ENCODE data around the gene NMUR1.
A peak's percentile ranks its signal among the peaks of the same experiment; 100 is the strongest.

Gene NMUR1

DNA sequence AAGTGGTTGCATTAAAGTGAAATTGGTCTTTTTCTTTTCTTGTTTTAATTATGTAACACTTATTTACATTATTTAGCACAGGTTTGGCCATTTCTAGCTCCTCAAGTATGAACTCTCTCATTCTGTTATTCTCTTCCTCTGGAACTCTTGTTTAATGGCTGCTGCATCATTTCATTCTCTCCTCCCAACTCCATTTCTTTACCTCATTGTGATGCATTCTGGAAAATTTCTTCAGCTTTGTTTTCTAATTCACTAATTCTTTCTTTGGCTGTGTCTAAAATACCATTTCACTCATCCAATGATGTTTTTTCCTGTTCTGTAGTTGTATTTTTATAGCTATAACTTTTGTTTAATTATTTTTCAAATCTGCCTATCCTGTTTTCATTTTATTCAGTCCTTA is 22.5 kb upstream of the NMUR1 start:
- DNase-seq, result no peak

DNA sequence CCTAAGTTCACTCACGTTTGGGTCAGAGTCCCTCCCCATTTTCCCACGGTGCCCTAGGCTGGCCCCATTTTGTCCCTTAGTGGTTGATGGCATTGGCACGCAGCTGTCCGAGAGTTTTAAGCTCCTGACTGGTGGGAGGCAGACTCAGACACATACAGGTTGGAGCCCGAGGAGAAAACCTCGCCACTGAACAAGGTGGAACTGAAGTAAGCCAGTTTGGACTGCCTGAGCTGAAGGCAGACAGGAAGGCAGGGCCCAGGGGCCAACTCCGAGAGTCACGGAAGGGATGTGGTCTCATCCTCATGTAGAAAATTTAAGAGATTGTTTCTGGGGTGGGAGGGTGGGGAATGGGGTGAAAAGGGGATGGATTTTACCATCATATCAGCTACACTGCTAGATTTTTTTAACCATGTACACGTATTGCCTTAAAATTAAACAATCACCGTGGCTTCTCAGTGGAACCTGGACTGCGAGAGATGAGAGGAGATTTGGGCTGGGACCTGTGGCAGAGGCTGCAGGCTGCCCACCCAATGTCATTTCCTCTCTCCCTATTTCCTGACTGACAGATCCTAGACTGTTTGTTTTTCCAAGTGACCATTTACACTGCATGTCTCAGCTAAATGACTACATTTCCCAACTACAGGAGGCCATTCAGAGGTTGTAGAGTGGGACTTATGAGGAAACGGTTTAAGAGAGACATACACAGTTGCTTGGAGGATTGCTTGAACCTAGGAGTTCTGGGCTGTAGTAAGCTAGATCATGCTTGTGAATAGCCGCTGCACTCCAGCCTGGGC is 19.4 kb upstream of the NMUR1 start:
- no peak for DNase-seq

GRCh38 chr2:231548752-231549151 is 18.5 kb upstream of the NMUR1 start:
- no peak for DNase-seq

GRCh38 chr2:231547315-231548110 is 17.3 kb upstream of the NMUR1 start:
- no peak for DNase-seq

DNA sequence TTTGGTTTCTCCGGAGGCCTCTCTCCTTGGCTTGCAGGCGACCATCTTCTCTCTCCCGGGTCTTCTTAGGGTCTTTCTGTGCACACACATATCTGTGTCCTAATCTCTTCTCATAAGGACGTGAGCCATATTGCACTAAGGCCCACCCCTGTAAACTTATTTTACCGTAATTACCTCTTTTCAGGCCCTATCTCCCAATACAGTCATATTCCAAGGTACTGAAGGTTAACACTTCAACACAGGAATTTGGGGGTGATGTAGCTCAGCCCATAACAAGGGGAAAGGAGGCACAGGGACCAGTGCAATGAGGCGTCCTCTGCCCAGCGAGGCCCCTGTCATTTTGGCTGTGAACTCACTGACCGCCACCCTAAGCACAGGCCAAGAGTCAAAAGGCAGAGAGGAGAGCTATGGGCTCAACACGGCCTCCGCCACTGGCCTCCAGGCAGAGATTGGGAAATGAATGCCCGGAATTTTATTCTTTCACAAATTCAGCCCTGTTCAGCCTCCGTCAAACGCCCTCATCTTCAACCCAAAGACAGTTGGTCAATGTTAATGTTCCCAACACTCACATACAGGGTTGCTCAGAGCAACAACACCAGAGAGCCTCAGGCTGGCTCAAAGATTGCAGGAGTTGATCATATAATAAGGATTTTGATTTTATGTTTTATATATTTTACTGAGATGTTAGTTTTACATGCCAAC is 15.9 kb upstream of the NMUR1 start:
- no peak for DNase-seq

- DNase-seq, result peak; percentile 56
Observed at GRCh38 chr2:231545105-231545902, 15.1 kb upstream of the NMUR1 start.

DNA sequence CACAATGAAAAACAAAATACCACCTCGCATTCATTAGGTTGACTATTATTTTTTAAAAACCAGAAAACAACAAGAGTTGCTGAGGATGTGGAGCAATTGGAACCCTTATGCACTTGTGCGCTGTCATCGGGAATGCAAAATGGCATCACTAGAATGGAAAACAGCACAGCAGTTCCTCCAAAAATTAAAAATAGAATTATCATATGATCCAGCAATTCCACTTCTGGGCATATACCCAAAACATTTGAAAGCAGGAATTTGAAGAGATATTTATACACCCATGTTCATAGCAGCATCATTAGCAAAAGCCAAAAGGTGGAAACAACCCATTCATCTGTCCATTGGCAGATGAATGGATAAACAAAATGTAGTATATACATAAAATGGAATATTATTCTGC is 11.9 kb upstream of the NMUR1 start:
- no peak for DNase-seq

- DNase-seq, result no peak
Observed at GRCh38 chr2:231541645-231542044, 11.4 kb upstream of the NMUR1 start.

- DNase-seq, result no peak
Observed at GRCh38 chr2:231539991-231540390, 9.7 kb upstream of the NMUR1 start.

- no peak for DNase-seq
Observed at GRCh38 chr2:231535961-231536360, 5.7 kb upstream of the NMUR1 start.

DNA sequence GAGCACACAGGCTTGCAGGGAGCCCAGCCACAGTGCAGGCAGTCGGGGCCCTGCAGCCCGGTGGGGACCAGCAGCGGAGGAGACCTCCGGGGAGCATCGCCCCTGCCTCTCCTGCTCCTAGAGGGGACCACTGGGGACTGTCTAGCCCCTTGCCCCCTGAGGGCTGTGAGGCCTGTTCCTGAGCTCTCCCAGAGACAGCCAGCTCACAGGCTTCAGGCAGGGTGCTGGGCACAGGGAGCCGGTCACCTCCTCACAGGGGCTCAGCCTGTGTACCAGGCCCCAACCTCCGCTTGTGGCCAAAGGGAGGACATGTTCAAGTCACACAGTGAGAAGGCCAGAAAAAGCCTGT is 3.5 kb upstream of the NMUR1 start:
- no peak for DNase-seq

DNA sequence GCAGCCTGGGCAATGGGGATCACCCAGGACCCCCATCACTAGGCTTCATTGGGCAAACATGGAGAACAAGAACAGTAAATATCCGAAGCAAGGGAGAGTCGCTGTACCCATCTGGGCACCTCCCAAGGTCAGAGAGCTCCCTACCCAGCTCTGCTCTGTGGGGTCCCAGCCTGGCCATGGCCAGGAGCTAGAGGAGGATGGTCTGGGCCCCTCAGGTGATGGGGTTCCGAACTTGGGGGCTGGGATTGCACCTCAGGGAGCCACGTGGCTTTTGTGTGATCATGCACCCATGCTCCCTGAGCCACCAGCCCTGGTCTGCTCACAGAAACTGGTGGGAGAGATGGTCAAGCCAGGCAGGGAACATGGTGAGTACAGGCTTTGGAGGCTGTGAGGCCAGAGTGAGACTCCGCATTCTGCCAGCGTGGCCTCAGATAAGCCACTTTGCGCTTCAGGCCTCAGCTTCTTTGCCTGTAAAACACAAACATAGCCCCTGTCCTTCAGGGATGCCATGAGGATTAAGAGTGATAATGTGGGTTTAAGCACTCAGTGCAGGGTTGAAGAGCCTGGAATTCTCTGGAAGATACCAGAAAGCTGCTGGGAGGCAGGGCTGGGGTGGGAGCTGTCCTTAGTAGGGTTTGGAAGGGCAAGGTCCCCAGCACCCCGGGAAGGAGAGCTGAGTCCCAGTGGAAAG is 3.0 kb upstream of the NMUR1 start:
- no peak for DNase-seq

- no peak for DNase-seq
Observed at GRCh38 chr2:231532756-231533035, 2.5 kb upstream of the NMUR1 start.

GRCh38 chr2:231531883-231532755 is 1.9 kb upstream of the NMUR1 start:
- no peak for DNase-seq

- DNase-seq, result no peak
Observed at GRCh38 chr2:231531466-231531865, 1.2 kb upstream of the NMUR1 start.

- DNase-seq, result no peak
Observed at GRCh38 chr2:231528636-231529030, 1.6 kb downstream of the NMUR1 start.

- no peak for DNase-seq
Observed at GRCh38 chr2:231527955-231528635, 2.1 kb downstream of the NMUR1 start.

DNA sequence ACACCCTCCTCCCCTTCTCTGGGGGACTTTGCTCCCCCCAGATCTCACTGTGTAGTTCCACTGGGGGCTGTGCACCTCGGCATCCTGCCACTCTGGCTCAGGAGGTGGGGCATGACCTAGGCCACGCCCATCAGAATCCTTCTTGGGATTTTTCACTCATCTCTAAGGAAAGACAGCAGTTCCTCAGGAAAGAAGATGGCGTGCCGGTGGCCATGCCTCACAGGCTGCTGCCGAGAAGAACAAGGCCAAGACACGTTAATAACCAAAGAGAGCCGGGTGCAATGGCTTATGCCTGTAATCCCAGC is 3.2 kb downstream of the NMUR1 start:
- no peak for DNase-seq

GRCh38 chr2:231526341-231527090 is 3.7 kb downstream of the NMUR1 start:
- DNase-seq, result no peak
